ENCODE measurements around the gene YKT6. TPM values are rescaled to one million over a fixed set of nuclear protein-coding genes. Genes with fewer than 3 reads are reported as not detected.

The YKT6 gene
- total RNA-seq, 1 donor from 2014 or later: 47.6 TPM

GRCh38 chr7:44235066-44235465, 34.3 kb downstream of the YKT6 start:
- Histone ChIP-seq H3K27ac (no peak overlapping the region), H3K27me3 (no peaks in the 10 kb centered on the region), H3K4me1 (no peaks in the 10 kb centered on the region), H3K4me3 (no peak overlapping the region), H3K9me3 (no peaks in the 10 kb centered on the region), H3K36me3 (no peaks in the 10 kb centered on the region)
- intact Hi-C loops (cut with DNase I): loop anchor here (5.0 kb wide), 1 partner anchor 242 kb away; no protein-coding TSS in a partner anchor
- no peak for DNase-seq (ENCODE audit: extremely low spot score in 2 of 2)
- TF ChIP-seq CTCF (IDR thresholded peaks at IDR 0.05) (no peak), POLR2AphosphoS5 (IDR thresholded peaks at IDR 0.05; ENCODE audit: insufficient read depth in 1 of 2, low read depth in 1 of 2) (no peak), POLR2A (IDR thresholded peaks at IDR 0.05) (no peak)

- Histone ChIP-seq H3K27me3 (no peaks in the 10 kb centered on the region), H3K4me3 (no peak overlapping the region), H3K4me1 (no peaks in the 10 kb centered on the region), H3K36me3 (no peaks in the 10 kb centered on the region), H3K9me3 (no peaks in the 10 kb centered on the region), H3K27ac (no peak overlapping the region)
- no peak for DNase-seq (ENCODE audit: extremely low spot score in 2 of 2)
- TF ChIP-seq POLR2AphosphoS5 (IDR thresholded peaks at IDR 0.05; ENCODE audit: insufficient read depth in 1 of 2, low read depth in 1 of 2): no peak
- TF ChIP-seq POLR2A (IDR thresholded peaks at IDR 0.05): no peak
- no peak for TF ChIP-seq CTCF (IDR thresholded peaks at IDR 0.05)
- intact Hi-C loops (cut with DNase I): loop anchor here (5.0 kb wide), 1 partner anchor 242 kb away; no protein-coding TSS in a partner anchor
Measured at GRCh38 chr7:44235582-44236332, 35.0 kb downstream of the YKT6 start.

GRCh38 chr7:44236333-44236728, 35.6 kb downstream of the YKT6 start:
- H3K27ac ChIP-seq: no peak overlapping the region
- H3K27me3 ChIP-seq: no peaks in the 10 kb centered on the region
- no peak overlapping the region for H3K4me3 ChIP-seq
- no peaks in the 10 kb centered on the region for H3K36me3 ChIP-seq
- intact Hi-C loops (cut with DNase I): loop anchor here (5.0 kb wide), 1 partner anchor 241 kb away; no protein-coding TSS in a partner anchor
- no peak for TF ChIP-seq CTCF (IDR thresholded peaks at IDR 0.05)
- TF ChIP-seq POLR2A (IDR thresholded peaks at IDR 0.05): no peak
- TF ChIP-seq POLR2AphosphoS5 (IDR thresholded peaks at IDR 0.05; ENCODE audit: insufficient read depth in 1 of 2, low read depth in 1 of 2): no peak
- H3K4me1 ChIP-seq: peaks cover 3% of the 10 kb centered on the region
- no peak for DNase-seq (ENCODE audit: extremely low spot score in 2 of 2)
- no peaks in the 10 kb centered on the region for H3K9me3 ChIP-seq

GRCh38 chr7:44237696-44238095, 36.9 kb downstream of the YKT6 start:
- no peak overlapping the region for H3K27ac ChIP-seq
- intact Hi-C loops (cut with DNase I): loop anchor here (5.0 kb wide), 1 partner anchor 240 kb away; no protein-coding TSS in a partner anchor
- no peaks in the 10 kb centered on the region for H3K27me3 ChIP-seq
- H3K4me1 ChIP-seq: peaks cover 4% of the 10 kb centered on the region
- TF ChIP-seq POLR2AphosphoS5 (IDR thresholded peaks at IDR 0.05; ENCODE audit: insufficient read depth in 1 of 2, low read depth in 1 of 2) (no peak), CTCF (IDR thresholded peaks at IDR 0.05) (no peak)
- DNase-seq (ENCODE audit: extremely low spot score in 2 of 2): no peak
- no peak overlapping the region for H3K4me3 ChIP-seq
- no peaks in the 10 kb centered on the region for H3K36me3 ChIP-seq
- H3K9me3 ChIP-seq: no peaks in the 10 kb centered on the region

GRCh38 chr7:44238116-44238695, 37.4 kb downstream of the YKT6 start:
- no peaks in the 10 kb centered on the region for H3K9me3 ChIP-seq
- H3K4me3 ChIP-seq: no peak overlapping the region
- no peaks in the 10 kb centered on the region for H3K36me3 ChIP-seq
- H3K27me3 ChIP-seq: no peaks in the 10 kb centered on the region
- H3K27ac ChIP-seq: no peak overlapping the region
- TF ChIP-seq POLR2A (IDR thresholded peaks at IDR 0.05) (no peak), POLR2AphosphoS5 (IDR thresholded peaks at IDR 0.05; ENCODE audit: insufficient read depth in 1 of 2, low read depth in 1 of 2) (no peak), CTCF (IDR thresholded peaks at IDR 0.05) (no peak)
- DNase-seq (ENCODE audit: extremely low spot score in 2 of 2): no peak
- intact Hi-C loops (cut with DNase I): loop anchor here (5.0 kb wide), 1 partner anchor 239 kb away; no protein-coding TSS in a partner anchor
- H3K4me1 ChIP-seq: peaks cover 4% of the 10 kb centered on the region

All from vagina (tissue), 2 donors.